ENCODE results near the gene RHEBL1.

RHEBL1 gene

GRCh38 chr12:49019443-49020324 lies 50.1 kb downstream of the RHEBL1 start:
- TF ChIP-seq CTCF (IDR thresholded peaks at IDR 0.05; ENCODE audit: low read depth, low read length, missing control alignments), result peak; percentile 28
- H3K4me3 ChIP-seq (replicated peaks; ENCODE audit: low read depth, low read length), result no peak overlapping the region
- DNase-seq (ENCODE audit: extremely low read depth, low read depth), result no peak

- H3K4me3 ChIP-seq (replicated peaks; ENCODE audit: low read depth, low read length), result peak overlapping the region; percentile 55
- no peak for TF ChIP-seq CTCF (IDR thresholded peaks at IDR 0.05; ENCODE audit: low read depth, low read length, missing control alignments)
- no peak for DNase-seq (ENCODE audit: extremely low read depth, low read depth)
Observed at GRCh38 chr12:49019120-49019430, 50.7 kb downstream of the RHEBL1 start.

GRCh38 chr12:49018261-49019119 lies 51.3 kb downstream of the RHEBL1 start, which contains the start of gene PRKAG1:
PRKAG1 (minus strand) TSS chr12:49018776; CDS start chr12:49018740, 36 bp downstream.
- peak within 1 kb of the TSS; percentile 55 for H3K4me3 ChIP-seq (replicated peaks; ENCODE audit: low read depth, low read length)
- peak; percentile 63 for TF ChIP-seq CTCF (IDR thresholded peaks at IDR 0.05; ENCODE audit: low read depth, low read length, missing control alignments)
- DNase-seq (ENCODE audit: extremely low read depth, low read depth), result peak; percentile 82

GRCh38 chr12:49017891-49018260 lies 51.9 kb downstream of the RHEBL1 start:
- peak overlapping the region; percentile 55 for H3K4me3 ChIP-seq (replicated peaks; ENCODE audit: low read depth, low read length)
- no peak for TF ChIP-seq CTCF (IDR thresholded peaks at IDR 0.05; ENCODE audit: low read depth, low read length, missing control alignments)
- DNase-seq (ENCODE audit: extremely low read depth, low read depth), result no peak

GRCh38 chr12:49015196-49015595 lies 54.6 kb downstream of the RHEBL1 start:
- TF ChIP-seq CTCF (IDR thresholded peaks at IDR 0.05; ENCODE audit: low read depth, low read length, missing control alignments), result no peak
- DNase-seq (ENCODE audit: extremely low read depth, low read depth), result no peak
- no peak overlapping the region for H3K4me3 ChIP-seq (replicated peaks; ENCODE audit: low read depth, low read length)
